CD4-positive, alpha-beta T cell treated with Interleukin-4 for 4 hours (primary cell): ENCODE data around the gene HHAT.

Source experiments
- DNase-seq: peaks from one replicate; pipeline ENCODE4 v3.0.0-alpha.2; 2020

The HHAT gene

DNA sequence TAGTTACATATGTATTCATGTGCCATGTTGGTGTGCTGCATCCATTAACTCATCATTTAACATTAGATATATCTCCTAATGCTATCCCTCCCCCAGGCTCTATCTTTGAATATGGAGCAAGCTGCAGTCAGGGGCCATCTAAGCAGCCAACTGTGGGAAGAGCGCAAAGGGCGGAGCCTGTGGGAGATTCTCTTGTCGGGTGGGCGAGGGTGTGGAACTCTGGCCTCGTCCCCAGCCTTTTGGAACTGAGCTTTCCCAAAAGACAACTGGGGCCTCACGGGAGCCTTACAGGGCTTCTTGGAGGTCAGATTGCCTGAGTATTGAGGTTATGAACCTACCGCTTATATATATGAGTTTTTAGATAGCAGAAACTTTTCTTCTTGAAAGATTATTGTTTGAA lies 117.2 kb downstream of the HHAT start:
- no peak for DNase-seq

DNA sequence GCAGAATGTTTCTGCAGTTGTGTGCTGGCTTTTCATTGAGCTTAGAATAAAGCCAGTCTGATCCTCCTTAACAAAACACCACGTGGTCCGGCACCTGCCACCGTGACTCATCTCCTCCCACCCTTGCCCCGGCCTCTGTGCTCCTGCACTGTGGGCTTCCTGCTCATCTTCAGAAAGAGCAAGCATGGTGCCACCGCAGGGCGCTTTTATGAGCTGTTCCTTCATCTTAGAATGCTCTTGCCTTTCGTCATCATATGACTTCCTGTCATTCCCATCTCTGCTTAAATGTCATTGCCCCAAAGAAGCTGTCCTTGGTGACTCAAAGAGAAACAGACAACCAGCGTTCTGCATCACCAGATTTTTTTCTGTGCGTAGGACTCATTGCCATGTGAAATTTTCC lies 117.8 kb downstream of the HHAT start:
- DNase-seq = peak; percentile 76

DNA sequence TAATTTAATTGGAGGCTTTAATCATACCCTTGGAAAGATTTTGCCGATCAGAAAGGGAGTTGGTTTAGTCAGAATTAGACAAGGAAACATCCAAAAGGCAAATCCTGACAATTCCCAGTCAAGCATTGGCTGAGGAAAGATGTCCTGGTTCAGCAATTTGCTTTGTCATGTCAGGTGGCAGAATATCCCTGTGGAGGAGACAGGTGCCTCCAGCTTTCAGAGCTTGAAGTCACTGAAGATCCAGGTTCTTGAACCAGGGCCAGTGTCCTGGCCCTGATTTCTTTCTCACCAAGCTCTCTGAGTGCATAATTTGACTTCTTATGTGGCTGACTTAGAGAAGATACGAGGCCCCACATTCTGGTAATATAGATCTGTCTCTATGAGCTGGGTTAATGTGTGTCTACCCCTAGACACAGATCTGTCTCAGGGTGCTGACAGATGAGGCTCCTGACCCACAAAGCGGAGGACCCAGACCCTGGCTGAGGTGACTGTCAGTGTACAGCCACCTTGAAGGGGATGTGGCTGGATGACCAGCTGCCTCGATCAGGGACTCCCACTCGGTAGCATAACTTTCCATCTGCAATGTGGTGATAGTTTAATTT lies 118.9 kb downstream of the HHAT start:
- no peak for DNase-seq

DNA sequence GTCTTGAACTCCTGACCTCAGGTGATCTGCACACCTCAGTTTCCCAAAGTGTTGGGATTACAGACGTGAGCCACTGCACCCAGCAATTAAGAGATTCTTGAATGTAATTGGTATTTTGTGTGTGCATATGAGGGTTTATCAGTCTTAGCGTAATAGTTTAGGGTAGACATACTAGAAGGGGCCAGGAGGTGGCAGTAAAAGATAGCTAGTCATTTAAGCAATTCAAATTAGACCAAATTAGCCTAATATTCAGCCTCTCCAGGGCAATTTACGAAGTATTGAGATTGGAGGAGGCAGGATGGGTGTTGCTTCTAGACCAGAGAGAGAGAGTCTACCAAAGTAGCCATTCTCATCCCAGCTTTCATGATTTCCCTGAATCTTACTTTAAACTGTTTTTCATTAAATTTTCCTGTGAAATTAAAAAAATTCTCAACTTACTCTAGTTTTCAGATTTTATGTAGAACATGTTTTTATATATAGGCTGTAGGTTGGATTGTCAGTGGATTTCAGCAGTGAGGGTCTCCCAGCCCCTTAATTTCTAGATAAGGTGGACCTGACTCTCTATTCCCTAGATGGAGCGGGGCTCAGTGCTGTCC lies 119.7 kb downstream of the HHAT start:
- peak; percentile 35 for DNase-seq

DNA sequence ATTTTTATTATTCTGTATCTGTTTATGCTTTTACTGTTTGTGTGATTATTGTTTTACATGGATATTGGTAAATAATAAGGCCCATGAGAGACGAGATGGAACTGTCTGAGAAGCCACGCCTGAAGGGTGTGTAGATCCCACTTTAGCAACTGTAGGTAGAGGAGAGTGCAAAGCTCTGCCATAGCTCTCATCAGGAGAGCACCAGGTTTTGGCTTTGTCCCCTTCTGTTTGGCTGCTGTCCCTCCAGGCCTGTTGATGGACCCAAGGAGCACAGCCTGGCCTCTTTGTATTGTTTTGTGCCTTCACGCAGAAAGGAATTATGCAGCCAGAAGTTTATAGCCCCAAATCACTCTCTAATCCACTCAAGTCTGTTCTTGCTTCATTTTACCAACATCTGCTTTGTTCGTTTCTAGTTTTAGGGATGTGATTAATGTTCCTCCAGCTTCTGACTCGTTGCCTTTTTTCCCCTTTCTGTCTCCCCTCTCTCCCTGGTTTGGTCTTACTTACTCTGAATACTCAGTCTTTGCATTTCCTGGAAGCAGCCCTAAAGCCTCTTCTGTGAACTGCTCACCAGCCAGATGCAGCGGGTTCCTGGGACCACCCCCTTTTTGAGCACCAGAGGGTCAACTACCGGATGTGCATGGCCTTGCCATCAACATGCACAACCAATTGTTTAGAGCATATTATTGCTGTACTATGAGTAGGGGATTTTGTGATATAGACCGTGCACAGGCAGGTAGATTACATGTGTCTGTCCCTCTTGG lies 127.3 kb downstream of the HHAT start:
- no peak for DNase-seq

- DNase-seq = no peak
Observed at GRCh38 chr1:210456731-210457255, 128.1 kb downstream of the HHAT start.

GRCh38 chr1:210457568-210457967 lies 128.9 kb downstream of the HHAT start:
- DNase-seq = no peak

DNA sequence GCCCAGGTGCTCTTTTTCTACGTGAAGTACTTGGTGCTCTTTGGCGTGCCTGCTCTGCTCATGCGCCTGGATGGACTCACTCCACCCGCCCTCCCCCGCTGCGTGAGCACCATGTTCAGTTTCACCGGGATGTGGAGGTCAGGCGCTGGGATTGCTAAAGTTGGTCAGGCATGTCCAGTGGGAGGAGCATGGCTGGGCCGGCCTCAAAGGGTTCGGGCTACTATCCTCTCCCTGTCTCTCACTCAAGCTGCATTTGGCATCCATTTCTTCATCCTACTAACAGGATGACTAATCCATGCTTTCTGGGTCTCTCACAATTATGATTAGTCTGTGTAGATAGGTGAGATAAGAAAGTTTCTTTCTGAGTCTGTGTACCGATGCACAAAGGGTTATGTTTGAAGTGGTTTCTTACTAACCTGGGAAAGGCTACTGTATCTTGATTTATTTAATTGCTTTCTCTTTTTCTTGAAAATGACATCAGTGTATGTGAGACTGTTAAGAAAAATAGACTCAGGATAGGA lies 135.9 kb downstream of the HHAT start:
- no peak for DNase-seq

GRCh38 chr1:210465150-210465549 lies 136.4 kb downstream of the HHAT start:
- no peak for DNase-seq

- DNase-seq = no peak
Observed at GRCh38 chr1:210467440-210468043, 138.8 kb downstream of the HHAT start.

DNA sequence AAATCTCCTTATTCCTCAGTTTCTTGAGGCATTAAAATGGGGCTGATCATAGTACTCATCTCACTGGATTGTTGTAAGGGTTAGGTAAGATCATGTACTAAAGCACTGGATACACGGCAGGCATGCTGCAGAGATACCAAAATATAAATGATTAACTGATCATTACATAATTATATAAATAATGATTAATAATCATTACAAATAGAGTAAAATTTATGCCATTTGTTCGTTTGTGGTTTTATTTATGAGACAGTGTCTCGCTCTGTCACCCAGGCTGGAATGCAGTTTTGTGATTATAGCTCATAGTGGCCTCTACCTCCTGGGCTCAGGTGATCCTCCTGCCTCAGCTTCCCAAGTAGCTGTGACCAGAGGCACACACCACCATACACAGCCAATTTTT lies 140.7 kb downstream of the HHAT start:
- DNase-seq = no peak

- DNase-seq = no peak
Observed at GRCh38 chr1:210475321-210475720, 146.6 kb downstream of the HHAT start.

DNA sequence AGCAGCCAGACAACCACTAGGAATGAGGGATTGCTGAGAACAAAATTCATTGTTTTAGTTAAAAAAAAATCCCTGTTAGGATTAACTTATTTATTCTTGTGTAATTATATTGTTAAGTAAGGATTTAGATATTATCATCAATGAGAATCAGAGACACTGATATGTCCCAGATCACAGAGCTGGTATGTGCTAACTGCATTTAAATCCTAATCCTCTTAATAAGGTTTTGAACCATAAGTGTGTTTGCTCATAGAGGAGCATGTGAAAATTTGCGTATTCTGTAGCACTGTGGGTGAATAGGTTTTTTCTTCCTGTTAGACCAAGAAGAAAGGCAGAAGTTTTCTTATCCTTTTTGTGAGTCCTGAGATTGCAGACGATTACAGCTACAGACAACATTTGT lies 147.1 kb downstream of the HHAT start:
- DNase-seq = no peak

GRCh38 chr1:210476730-210477129 lies 148.0 kb downstream of the HHAT start:
- no peak for DNase-seq

- no peak for DNase-seq
Observed at GRCh38 chr1:210477328-210477924, 148.7 kb downstream of the HHAT start.

- DNase-seq = no peak
Observed at GRCh38 chr1:210478820-210479219, 150.1 kb downstream of the HHAT start.

DNA sequence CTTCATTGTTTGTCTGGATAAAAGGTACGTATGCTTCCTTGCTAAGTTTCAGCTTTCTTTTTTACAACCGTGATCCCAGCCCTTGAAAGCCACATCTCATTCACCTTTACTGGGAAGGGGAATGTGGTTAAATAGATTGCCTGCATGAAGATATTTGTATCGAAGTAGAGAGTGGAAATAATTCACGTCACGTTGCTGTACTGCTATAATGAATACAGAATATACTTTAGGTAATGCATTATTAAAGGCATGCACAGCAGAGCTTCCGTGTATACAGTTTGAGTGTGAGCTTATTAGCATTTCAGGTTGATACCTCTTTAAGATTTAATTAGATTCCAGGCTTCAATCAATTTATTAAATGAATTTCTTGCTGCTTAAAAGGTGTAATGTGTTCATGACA lies 153.8 kb downstream of the HHAT start:
- no peak for DNase-seq

DNA sequence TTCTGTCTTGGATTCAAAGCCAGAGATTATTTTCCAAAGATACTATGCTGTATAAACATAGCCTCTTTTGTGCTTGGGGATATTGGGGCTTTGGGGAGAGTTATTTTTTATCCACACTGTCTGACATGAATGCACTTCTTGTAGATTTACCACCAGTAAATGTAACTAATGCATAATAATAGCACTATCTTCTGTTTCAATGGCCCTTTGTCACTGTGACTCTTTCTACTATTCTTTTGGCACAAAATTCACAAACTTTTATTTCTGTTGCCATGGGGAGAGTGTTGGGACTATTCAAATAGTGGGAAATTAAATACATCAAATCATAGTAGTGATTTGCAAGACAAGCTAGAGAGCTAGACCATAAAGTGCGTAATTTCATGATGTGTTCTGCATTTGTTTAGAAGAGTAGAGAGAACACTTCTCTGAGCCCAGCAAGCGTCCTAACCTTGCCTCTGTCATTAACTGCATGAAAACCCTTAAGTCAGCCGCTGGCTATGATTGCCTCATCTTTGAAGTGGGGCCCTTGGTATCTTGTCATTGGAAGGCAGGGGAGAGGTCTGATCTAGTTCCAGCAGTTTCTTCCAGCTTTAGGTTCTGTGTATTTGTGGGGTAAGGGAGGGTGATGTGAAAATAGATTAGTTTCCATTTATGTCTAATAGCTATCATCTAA lies 154.4 kb downstream of the HHAT start:
- DNase-seq = no peak

- DNase-seq = no peak
Observed at GRCh38 chr1:210483821-210484220, 155.1 kb downstream of the HHAT start.

DNA sequence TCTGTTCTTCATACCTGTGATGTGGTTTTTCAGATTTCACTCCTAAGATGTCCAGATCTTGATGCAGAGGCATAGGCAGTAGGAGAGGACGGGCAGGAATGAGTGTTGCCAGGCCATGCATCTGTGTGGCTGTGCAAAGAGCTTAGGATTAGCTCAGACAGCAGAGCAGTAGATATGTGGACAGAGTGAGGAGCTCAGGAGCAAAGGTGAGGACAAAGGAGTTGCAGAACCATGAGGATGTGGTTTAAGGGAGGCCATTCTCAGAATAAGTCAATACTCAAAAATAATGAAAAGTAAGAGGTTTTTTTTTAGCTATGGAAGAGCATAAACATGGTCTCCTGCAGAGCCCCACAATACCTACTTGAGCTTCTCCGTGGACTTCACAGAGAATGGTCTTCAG lies 158.3 kb downstream of the HHAT start:
- no peak for DNase-seq

DNA sequence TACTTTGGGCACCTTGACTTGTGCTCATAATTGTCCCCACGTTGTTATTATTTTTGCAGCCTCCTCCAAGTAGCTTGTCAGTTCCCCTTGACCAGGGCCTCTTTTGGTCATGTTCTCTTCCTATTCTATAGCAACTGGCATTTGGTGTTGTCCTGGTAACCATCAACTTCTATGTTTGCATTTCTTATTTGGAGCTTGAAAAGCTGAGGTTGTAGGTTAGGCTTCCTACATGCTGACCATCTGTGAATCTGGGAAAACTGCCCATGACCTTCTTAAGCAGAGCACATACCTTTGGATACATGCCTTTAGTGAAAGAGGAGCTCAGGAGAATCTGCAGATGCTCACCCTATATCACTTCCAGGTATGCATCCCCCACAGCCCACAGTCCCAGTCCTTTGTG lies 160.8 kb downstream of the HHAT start:
- DNase-seq = no peak

DNA sequence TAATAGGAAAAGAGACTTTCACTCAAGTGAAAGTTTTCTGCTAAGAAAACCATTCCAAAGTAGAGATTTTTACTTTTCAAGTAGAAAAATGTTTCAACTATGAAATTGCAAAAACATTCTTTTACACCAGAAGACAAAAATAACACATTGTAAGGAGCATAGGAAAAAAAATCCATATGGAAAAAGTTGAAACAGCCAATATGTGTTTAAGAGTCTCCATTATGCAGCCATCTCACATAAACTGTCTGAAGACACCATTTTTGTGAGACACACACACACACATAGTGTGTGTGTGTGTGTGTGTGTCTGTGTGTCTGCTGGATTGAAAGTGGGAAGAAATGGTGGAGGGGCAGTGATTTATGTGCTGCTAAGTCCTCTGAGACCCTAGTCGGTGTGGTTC lies 162.1 kb downstream of the HHAT start:
- DNase-seq = no peak

- no peak for DNase-seq
Observed at GRCh38 chr1:210496063-210496462, 167.4 kb downstream of the HHAT start.
